Panc1 (cell line): ENCODE results near the gene MITF.

Experiments
- CTCF ChIP-seq: fragments of 450-650 bp; IDR thresholded peaks from 2 replicates; pipeline ENCODE4 v1.5.1; 2017; ENCODE audit warnings: mild to moderate bottlenecking
- POLR2AphosphoS5 ChIP-seq: IDR thresholded peaks from 2 replicates; pipeline ENCODE4 v1.6.1; 2012; ENCODE audit warnings: mild to moderate bottlenecking, low read depth, low read length, moderate library complexity
- REST ChIP-seq, 2 experiments: IDR thresholded peaks; 2 replicates each; pipeline ENCODE4 v1.6.1; 2011 to 2012; ENCODE audit warnings: low read depth in 2 of 2, control low read depth in 1 of 2, low read length in 1 of 2, mild to moderate bottlenecking in 1 of 2, moderate library complexity in 1 of 2; ENCODE audit not compliant: insufficient read depth in 1 of 2
- SIN3A ChIP-seq: IDR thresholded peaks from 2 replicates; pipeline ENCODE4 v1.6.1; 2012; ENCODE audit warnings: low read depth, mild to moderate bottlenecking, low read length, moderate library complexity, borderline replicate concordance; ENCODE audit not compliant: insufficient read depth

- no peak for TF ChIP-seq CTCF
- TF ChIP-seq POLR2AphosphoS5 = no peak
- no peak for TF ChIP-seq REST (IDR thresholded peaks at IDR 0.05; ENCODE audit: insufficient read depth in 1 of 2, low read depth in 2 of 2, low read length in 1 of 2)
- no peak for TF ChIP-seq SIN3A
Measured at GRCh38 chr3:69776289-69776688, 37.0 kb downstream of the MITF start.
